ENCODE data around the gene CD47.

DNA sequence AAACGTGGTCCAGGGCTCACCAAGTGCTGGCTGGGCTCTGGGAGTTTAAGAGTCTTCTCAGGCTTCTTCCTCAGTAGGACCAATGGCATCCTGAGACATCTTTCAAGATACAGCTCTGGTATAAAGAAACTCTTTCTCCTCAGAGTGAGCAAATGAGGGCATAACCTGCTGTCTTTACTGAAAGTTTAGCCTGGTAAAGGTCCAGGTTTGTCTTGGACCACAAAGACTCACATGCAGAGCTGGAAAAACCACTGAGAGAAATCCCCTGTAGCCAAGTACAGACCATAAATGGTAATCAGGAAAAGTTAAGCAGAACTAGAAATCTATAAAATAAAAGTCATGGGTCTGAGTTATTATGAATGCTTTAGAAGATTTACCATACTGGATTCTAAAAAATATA is 23.1 kb downstream of the CD47 start:
- TF ChIP-seq, protein P1, sequence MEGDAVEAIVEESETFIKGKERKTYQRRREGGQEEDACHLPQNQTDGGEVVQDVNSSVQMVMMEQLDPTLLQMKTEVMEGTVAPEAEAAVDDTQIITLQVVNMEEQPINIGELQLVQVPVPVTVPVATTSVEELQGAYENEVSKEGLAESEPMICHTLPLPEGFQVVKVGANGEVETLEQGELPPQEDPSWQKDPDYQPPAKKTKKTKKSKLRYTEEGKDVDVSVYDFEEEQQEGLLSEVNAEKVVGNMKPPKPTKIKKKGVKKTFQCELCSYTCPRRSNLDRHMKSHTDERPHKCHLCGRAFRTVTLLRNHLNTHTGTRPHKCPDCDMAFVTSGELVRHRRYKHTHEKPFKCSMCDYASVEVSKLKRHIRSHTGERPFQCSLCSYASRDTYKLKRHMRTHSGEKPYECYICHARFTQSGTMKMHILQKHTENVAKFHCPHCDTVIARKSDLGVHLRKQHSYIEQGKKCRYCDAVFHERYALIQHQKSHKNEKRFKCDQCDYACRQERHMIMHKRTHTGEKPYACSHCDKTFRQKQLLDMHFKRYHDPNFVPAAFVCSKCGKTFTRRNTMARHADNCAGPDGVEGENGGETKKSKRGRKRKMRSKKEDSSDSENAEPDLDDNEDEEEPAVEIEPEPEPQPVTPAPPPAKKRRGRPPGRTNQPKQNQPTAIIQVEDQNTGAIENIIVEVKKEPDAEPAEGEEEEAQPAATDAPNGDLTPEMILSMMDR (IDR thresholded peaks at IDR 0.05): no peak
- TF ChIP-seq POLR2A (IDR thresholded peaks at IDR 0.05): no peak
